Colonic mucosa (tissue), 4 donors: ENCODE results near the gene MTIF3. TPM values are rescaled to one million over a fixed set of nuclear protein-coding genes. Genes with fewer than 3 reads are reported as not detected.

Experiments used
- DNase-seq: peaks from one replicate; pipeline ENCODE4 v3.0.0-alpha.2; 2020
- H3K27ac ChIP-seq: fragments of 200-600 bp; one replicate; pipeline ENCODE4 v1.8.0; 2021
- H3K27me3 ChIP-seq: fragments of 200-600 bp; one replicate; pipeline ENCODE4 v1.8.0; 2021
- H3K36me3 ChIP-seq: fragments of 200-600 bp; one replicate; pipeline ENCODE4 v1.8.0; 2021
- H3K4me1 ChIP-seq: fragments of 200-600 bp; one replicate; pipeline ENCODE4 v1.8.0; 2021; ENCODE audit warnings: mild to moderate bottlenecking
- H3K4me3 ChIP-seq: fragments of 200-600 bp; one replicate; pipeline ENCODE4 v1.8.0; 2021
- H3K9ac ChIP-seq, 2 donors: one replicate each; pipeline ENCODE4 v1.7.0; 2013; ENCODE audit warnings: control low read depth in 2 of 2, low read depth in 2 of 2, low read length in 2 of 2
- H3K9me3 ChIP-seq: fragments of 200-600 bp; one replicate; pipeline ENCODE4 v1.8.0; 2021
- intact Hi-C: fragments of 100-400 bp; cut with DNase I; formaldehyde crosslinking; loops from one replicate; pipeline ENCODE4 v1.14.1; 2022
- total RNA-seq, 2 donors: library from RNA; stranded (reverse); fragmentation: NEBNext Ultra II Directional in 1 of 2; extraction: Animal tissue kit (Norgen Biotek cat#: 25700) in 1 of 2; gene quantifications; one replicate each; pipeline ENCODE4 v1.2.1, GENCODE V29; 2021
- TF ChIP-seq, protein P1 (sequence below): fragments of 200-600 bp; IDR thresholded peaks from one replicate; pipeline ENCODE4 v1.8.0; 2022; ENCODE audit warnings: antibody characterized with exemption, mild to moderate bottlenecking
- donor health status: healthy.
- donor health status: DM: no; HTN: no; CAD: no.
- donor health status: DM: no; HTN: no; CAD: no.

MTIF3 gene
- total RNA-seq, 2 donors from 2014 or later, result 53.7 to 65.1 TPM

DNA sequence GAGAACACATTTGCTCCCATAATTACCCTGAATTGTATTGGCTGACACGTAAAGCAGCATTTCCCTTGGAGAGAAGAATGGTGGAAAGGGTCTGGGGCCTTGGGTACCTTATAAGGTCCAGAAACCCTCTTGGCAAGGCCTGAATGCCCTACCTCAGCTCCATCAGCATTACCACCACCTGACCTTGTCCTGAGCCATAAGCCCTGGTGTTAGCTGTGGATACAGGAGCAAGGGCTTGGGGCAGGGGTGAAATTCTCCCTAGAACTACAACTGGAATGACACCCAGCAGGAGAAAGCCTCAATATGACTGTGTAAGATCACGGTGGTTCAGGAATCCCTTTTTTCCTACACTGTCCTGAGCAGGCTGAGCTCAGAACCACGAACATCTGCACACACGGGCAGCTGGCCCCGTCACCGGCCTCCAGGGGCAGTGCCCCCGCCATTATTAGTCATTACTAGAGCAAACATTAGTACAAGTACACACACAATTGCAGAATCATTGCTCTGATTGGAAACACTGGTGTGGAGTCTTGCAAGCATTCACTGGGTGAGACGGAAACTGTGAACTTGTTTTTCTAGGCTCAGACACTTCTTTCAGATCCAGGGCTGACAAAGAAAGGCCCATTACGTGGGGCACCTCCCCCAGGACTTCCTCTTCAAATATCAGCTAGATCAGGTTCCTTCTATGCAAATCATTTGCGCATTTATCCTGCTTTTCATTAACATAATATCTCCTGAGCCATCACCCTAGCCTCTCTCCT, 26.8 kb upstream of the MTIF3 start:
- no peak overlapping the region for H3K27ac ChIP-seq
- intact Hi-C loops, result no loop called here
- H3K4me3 ChIP-seq, result no peak overlapping the region
- DNase-seq, result no peak
- no peaks in the 10 kb centered on the region for H3K36me3 ChIP-seq
- TF ChIP-seq, protein P1, sequence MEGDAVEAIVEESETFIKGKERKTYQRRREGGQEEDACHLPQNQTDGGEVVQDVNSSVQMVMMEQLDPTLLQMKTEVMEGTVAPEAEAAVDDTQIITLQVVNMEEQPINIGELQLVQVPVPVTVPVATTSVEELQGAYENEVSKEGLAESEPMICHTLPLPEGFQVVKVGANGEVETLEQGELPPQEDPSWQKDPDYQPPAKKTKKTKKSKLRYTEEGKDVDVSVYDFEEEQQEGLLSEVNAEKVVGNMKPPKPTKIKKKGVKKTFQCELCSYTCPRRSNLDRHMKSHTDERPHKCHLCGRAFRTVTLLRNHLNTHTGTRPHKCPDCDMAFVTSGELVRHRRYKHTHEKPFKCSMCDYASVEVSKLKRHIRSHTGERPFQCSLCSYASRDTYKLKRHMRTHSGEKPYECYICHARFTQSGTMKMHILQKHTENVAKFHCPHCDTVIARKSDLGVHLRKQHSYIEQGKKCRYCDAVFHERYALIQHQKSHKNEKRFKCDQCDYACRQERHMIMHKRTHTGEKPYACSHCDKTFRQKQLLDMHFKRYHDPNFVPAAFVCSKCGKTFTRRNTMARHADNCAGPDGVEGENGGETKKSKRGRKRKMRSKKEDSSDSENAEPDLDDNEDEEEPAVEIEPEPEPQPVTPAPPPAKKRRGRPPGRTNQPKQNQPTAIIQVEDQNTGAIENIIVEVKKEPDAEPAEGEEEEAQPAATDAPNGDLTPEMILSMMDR, result no peak
- H3K4me1 ChIP-seq, result no peaks in the 10 kb centered on the region
- H3K9me3 ChIP-seq, result no peaks in the 10 kb centered on the region
- H3K27me3 ChIP-seq, result no peaks in the 10 kb centered on the region
- H3K9ac ChIP-seq, result no peak overlapping the region

DNA sequence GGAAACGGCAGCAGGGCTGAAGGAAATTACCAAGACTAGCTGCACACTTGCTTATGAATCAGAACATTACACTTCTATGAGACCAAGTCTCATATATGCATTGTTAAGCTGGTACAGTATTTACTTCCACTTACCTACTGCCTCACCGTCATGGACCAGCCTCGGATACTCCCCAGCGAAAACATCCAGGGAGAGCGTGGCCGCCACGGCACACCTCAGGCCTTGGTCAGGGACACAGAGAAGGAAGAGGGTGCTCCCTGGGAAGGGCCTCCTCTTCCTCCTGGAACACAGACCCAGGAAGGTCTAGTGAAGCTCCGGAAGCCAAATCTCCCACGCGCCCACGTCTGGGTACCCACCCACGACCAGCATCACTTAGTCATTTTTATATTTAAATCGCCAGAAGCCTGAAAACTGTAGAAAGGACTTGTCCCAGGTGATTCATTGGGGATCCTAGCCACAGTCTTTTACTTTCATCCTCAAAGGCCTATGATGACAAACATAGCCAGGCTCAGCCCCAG, 24.4 kb upstream of the MTIF3 start:
- Histone ChIP-seq H3K27ac (no peak overlapping the region), H3K36me3 (no peaks in the 10 kb centered on the region), H3K9me3 (no peaks in the 10 kb centered on the region), H3K27me3 (no peaks in the 10 kb centered on the region), H3K4me1 (no peaks in the 10 kb centered on the region), H3K4me3 (no peak overlapping the region), H3K9ac (no peak overlapping the region)
- intact Hi-C loops, result no loop called here
- TF ChIP-seq, protein P1, result no peak
- DNase-seq, result no peak

DNA sequence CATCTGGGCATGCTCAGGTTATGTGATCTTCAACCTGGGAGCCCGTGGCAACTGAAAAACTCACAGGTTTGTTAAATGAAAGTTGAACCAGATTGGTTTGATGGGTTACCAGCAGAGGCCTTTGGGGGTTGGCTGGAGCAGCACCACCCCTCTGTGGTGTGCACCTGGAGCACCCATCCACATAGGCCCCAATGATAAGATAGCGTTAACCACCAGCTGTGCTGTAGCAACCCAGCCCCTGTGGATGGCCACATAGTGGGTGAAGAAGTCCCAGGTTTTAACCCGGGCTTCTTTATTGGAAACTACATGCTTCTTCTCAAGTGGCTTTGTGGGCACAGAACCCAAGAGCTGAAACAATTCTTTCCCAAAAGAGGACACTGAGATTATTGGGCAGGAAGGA, 22.6 kb upstream of the MTIF3 start:
- no peaks in the 10 kb centered on the region for H3K36me3 ChIP-seq
- intact Hi-C loops, result no loop called here
- no peaks in the 10 kb centered on the region for H3K4me1 ChIP-seq
- no peak for DNase-seq
- H3K27me3 ChIP-seq, result no peaks in the 10 kb centered on the region
- H3K9ac ChIP-seq, result no peak overlapping the region
- H3K27ac ChIP-seq, result no peak overlapping the region
- TF ChIP-seq, protein P1, result no peak
- no peaks in the 10 kb centered on the region for H3K9me3 ChIP-seq
- no peak overlapping the region for H3K4me3 ChIP-seq

DNA sequence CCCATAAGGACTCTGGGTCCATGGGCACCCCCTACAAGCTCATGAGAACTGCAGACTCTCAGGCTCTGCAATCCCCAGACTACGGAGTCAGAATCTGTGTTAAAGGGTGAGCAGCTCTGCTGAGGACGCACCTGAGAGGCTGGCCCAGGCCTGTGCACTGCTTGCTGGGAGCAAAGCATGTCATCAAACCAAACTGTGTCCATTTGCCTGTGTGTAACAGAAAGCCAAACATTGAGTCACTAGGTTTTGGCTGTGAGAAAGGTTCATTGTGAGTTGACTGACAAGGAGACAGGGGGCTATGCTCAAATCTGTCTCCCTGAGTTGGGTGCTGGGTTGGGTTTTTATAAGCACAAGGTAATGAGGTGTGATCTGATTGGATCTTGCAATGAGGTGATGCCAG, 22.1 kb upstream of the MTIF3 start:
- H3K9me3 ChIP-seq, result no peaks in the 10 kb centered on the region
- H3K4me1 ChIP-seq, result no peaks in the 10 kb centered on the region
- no peak overlapping the region for H3K4me3 ChIP-seq
- intact Hi-C loops, result no loop called here
- no peak overlapping the region for H3K9ac ChIP-seq
- TF ChIP-seq, protein P1, result no peak
- H3K27me3 ChIP-seq, result no peaks in the 10 kb centered on the region
- no peaks in the 10 kb centered on the region for H3K36me3 ChIP-seq
- DNase-seq, result no peak
- no peak overlapping the region for H3K27ac ChIP-seq

DNA sequence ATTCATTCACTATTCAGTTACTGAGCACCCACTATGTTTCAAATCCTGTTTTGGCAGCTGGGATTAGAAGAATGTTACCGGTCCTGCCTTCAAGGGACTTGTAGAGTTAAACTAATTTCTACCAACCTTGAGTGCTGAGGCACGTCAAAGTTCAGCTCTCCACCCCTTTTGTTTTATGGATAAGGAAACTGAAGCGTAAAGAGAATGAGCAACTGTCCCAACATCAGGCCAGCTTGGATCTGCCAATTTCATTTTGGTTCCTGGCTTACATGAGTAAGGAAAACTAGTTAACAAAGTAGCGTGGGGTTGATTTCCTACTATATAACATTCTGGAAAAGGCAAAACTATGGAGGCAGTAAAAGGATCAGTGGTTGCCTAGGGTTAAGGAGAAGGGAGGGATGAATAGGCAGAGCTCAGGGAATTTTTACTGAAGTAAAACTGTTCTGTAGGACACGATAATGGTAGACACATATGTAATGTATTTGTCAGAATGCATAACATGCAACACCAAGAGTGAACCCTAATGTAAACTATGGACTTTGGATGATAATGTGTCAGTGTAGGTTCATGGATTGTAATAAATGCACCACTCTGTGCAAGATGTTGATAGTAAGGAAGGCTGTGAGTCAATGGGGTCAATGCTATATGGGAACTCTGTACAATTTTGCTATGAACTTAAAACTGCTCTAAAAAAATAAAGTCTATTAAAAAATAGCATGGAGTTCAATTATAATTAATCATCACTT, 19.9 kb upstream of the MTIF3 start:
- Histone ChIP-seq H3K4me3 (no peak overlapping the region), H3K36me3 (no peaks in the 10 kb centered on the region), H3K27me3 (no peaks in the 10 kb centered on the region), H3K9me3 (no peaks in the 10 kb centered on the region), H3K27ac (no peak overlapping the region), H3K9ac (no peak overlapping the region), H3K4me1 (no peaks in the 10 kb centered on the region)
- TF ChIP-seq, protein P1, result no peak
- no peak for DNase-seq
- intact Hi-C loops, result no loop called here
